ENCODE results near the gene NRGN.

The NRGN gene

DNA sequence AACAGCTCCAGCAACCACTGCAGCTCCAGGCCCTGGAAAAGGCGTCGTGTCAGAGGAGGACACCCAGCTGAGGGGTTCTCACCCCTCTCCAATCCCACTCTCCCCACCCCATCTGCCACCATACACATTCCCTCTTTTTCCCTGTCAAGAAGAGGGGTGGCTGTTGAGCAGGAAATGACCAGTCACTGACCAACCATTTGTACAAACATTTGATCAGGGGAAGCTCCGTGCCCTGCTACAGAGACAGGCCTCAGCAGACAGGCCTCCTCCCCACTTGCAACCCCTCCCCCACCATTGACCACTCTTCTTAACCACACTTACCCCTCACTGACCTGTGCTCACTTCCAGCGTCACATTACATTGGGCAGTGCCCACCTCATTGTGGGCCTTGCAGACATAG, 14.6 kb downstream of the NRGN start:
- TF ChIP-seq, protein P1, sequence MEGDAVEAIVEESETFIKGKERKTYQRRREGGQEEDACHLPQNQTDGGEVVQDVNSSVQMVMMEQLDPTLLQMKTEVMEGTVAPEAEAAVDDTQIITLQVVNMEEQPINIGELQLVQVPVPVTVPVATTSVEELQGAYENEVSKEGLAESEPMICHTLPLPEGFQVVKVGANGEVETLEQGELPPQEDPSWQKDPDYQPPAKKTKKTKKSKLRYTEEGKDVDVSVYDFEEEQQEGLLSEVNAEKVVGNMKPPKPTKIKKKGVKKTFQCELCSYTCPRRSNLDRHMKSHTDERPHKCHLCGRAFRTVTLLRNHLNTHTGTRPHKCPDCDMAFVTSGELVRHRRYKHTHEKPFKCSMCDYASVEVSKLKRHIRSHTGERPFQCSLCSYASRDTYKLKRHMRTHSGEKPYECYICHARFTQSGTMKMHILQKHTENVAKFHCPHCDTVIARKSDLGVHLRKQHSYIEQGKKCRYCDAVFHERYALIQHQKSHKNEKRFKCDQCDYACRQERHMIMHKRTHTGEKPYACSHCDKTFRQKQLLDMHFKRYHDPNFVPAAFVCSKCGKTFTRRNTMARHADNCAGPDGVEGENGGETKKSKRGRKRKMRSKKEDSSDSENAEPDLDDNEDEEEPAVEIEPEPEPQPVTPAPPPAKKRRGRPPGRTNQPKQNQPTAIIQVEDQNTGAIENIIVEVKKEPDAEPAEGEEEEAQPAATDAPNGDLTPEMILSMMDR (IDR thresholded peaks at IDR 0.05; ENCODE audit: control insufficient read depth, insufficient read depth, low read depth, low read length, missing control alignments) = no peak
- no peak for DNase-seq (ENCODE audit: low read depth)

DNA sequence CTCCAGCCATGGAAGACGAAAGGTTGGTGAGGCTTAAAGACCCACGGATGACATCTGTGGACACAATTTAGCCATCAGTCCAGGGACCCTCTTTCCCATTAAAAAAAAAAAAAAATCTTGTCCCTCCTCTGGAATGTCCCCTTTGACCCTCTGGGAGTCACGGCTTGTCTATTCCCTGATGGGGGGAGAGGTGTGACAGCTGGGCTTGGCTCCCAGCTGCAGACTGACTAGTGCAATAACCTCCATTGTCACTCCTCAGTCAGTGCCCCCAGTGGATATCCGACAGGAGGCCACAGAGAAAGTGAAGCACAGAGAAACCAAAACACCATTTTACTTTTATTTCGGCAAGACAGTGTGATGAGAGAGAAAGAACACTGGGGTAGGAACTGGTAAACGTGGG, 15.0 kb downstream of the NRGN start:
- no peak overlapping the region for H3K4me3 ChIP-seq (ENCODE audit: control insufficient read depth, low read depth, low read length)
- DNase-seq (ENCODE audit: low read depth) = no peak
- TF ChIP-seq, protein P1 (IDR thresholded peaks at IDR 0.05; ENCODE audit: control insufficient read depth, insufficient read depth, low read depth, low read length, missing control alignments) = no peak

More for the DNA sequence above, 14.6 kb downstream of the NRGN start:
- H3K4me3 ChIP-seq (ENCODE audit: control insufficient read depth, low read depth, low read length) = no peak overlapping the region

DNA sequence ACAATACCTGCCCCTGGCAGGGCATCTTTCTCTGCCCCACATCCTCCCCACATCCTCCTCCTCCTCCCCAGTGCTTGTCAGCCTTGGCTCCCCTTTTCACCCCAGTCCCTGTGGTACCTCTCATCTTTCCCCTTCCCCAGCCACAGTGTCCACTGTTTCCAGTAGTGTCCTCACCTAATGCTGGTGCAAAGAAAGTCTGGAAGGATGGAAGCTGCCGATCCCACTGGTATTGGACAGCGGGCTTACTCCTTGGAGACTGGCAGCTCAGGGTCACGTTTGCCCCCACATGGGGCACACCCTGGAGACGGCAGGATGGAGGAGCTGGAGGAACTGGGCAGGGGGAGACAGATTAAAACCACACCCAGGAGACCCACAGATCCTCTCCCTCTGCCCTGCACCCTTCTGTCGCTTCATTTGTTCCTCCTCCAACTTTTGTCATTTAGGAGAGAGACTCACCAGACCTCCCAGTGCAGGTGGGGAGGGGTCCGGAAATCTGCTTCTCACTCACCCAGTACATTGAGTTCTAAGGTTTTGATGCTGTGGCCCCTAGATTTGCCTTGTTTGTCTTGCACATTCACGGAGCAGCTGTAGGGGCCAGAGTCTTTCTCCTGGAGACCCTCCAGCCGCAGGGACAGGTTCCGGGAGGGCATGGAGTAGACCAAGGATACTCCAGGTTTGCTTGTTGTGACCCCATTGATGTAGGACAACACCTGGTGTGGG, 16.5 kb downstream of the NRGN start:
- DNase-seq (ENCODE audit: low read depth) = no peak
- TF ChIP-seq, protein P1 (IDR thresholded peaks at IDR 0.05; ENCODE audit: control insufficient read depth, insufficient read depth, low read depth, low read length, missing control alignments) = no peak
- no peak overlapping the region for H3K4me3 ChIP-seq (ENCODE audit: control insufficient read depth, low read depth, low read length)

DNA sequence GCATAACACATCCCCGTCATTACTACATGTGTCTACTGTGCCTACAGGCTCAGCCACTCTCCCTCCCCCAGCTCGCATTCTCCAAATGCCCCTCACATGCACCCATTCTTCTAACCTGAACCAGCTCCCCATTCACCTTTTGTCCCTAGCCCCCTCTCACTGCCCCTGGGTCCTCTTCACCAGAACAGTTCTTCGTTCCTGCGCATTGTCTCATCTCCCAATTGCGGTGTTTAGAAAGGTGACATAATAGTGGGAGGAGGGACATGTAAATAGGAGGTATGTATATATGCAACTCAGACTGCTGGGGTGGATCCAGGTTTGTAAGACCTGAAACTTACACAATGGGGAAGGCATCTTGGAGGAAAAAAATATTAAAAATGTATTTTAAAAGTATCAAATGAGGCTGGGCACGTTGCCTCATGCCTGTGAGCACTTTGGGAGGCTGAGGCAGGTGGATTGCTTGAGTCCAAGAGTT, 17.0 kb downstream of the NRGN start:
- no peak for DNase-seq (ENCODE audit: low read depth)
- TF ChIP-seq, protein P1 (IDR thresholded peaks at IDR 0.05; ENCODE audit: control insufficient read depth, insufficient read depth, low read depth, low read length, missing control alignments) = no peak
- H3K4me3 ChIP-seq (ENCODE audit: control insufficient read depth, low read depth, low read length) = no peak overlapping the region

DNA sequence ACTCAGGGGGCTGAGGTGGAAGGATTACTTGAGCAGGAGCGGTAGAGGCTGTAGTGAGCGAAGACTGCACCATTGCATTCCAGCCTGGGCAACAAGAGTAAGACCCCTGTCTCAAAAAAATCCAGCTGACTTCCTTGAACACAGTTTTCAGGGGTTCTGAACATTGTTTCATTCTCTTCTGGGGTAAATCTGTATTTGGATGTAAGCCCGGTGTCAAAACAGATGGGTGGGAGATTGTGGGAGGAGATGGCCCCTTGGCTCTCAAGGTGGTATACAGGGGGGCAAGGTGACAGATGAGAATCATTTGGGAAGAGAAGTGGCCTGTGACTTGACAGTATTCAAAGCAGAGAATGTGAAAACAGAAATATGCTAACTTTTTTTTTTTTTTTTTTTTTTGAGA, 17.6 kb downstream of the NRGN start:
- no peak for DNase-seq (ENCODE audit: low read depth)

DNA sequence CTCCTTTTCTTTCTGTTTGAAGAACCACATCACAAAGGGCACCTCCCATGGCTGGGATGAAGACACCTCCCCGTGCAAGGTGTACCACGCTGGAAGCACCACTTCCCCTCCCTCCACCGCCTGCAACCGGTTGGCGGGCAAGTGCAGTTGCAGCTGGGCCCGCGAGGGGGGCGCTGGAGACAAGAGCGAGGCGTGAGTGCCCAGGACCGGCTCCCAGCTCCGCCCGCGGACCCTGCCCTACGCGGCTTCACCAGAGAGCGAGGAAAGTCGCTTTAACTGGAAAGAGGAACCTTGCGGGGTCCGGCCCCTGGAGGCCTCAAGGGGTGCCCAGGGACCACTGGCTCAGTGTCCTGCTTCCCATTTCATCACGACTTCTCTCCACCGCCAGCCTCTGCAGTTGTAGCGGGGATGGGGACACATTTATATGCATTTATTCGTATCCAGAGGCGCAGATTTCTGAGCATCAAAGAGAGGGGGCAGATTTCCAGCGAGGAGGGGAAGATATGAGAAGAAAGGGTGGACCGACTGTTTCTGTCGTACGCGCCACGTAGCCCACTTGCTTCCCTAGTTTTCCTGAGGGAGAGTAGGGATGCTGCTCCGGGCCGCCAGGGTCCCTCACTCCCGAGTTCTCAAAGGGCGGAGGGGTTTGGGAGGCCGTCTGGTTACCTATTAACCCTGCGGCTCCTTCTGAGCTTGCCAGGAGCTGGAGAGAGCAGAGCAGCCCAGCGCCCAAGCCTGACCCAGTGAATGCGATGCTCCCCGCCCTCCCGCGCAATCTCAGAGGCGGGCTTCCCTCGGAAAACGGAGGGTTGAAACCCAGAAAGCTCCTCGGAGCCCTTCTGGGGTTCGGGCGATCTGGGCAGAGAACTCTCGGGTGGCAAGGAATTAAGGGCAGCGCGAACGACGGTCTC, 18.9 kb downstream of the NRGN start:
- H3K4me3 ChIP-seq (ENCODE audit: control insufficient read depth, low read depth, low read length) = peak overlapping the region; percentile 41
- no peak for DNase-seq (ENCODE audit: low read depth)
- TF ChIP-seq, protein P1 (IDR thresholded peaks at IDR 0.05; ENCODE audit: control insufficient read depth, insufficient read depth, low read depth, low read length, missing control alignments) = peak; percentile 76

More for the DNA sequence above, 17.6 kb downstream of the NRGN start:
- H3K4me3 ChIP-seq (ENCODE audit: control insufficient read depth, low read depth, low read length) = no peak overlapping the region
- TF ChIP-seq, protein P1 (IDR thresholded peaks at IDR 0.05; ENCODE audit: control insufficient read depth, insufficient read depth, low read depth, low read length, missing control alignments) = no peak
